ENCODE data around the gene TFCP2.

GRCh38 chr12:51055060-51055459 is 117.9 kb downstream of the TFCP2 start:
- TF ChIP-seq CTCF (IDR thresholded peaks at IDR 0.05) (no peak), EP300 (IDR thresholded peaks at IDR 0.05) (no peak), POLR2A (IDR thresholded peaks at IDR 0.05) (no peak)

Data from suprapubic skin (tissue), 3 donors.